Upper lobe of left lung (tissue), 4 donors: ENCODE data around the gene ADAMTS17.

Source experiments
- POLR2A ChIP-seq, 4 donors: fragments of 450-650 bp; IDR thresholded peaks; one replicate each; pipeline ENCODE4 v1.5.1; 2016 to 2017; ENCODE audit warnings: antibody characterized with exemption in 4 of 4, mild to moderate bottlenecking in 2 of 4
- TF ChIP-seq, protein P1 (sequence below), 6 experiments: fragments of 450-650 bp in 4 of 6; fragments of 200-600 bp in 2 of 6; sonication (generic) in 2 of 6; IDR thresholded peaks; one replicate each; pipeline ENCODE4 v1.5.1; 2016 to 2019; ENCODE audit warnings: antibody characterized with exemption in 6 of 6

DNA sequence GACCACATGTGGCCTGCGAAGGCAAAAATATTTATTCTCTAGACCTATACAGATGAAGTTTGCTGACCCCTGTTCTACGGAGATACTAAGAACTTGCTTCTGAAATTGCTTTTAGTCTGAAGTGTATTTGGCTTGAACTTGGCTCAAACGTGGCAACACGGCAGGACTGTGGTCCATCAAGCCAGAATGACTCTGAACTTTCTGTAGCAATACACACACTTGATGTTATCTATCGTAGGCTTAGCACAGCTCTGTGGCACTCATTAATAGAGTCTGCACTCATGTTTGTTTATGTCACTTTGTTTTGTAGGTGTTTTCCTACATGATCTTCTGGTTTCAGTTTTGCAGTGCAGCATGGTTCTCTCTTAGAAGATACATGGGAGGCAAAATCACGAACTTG, 298.1 kb downstream of the ADAMTS17 start:
- no peak for TF ChIP-seq POLR2A (IDR thresholded peaks at IDR 0.05)
- TF ChIP-seq, protein P1, sequence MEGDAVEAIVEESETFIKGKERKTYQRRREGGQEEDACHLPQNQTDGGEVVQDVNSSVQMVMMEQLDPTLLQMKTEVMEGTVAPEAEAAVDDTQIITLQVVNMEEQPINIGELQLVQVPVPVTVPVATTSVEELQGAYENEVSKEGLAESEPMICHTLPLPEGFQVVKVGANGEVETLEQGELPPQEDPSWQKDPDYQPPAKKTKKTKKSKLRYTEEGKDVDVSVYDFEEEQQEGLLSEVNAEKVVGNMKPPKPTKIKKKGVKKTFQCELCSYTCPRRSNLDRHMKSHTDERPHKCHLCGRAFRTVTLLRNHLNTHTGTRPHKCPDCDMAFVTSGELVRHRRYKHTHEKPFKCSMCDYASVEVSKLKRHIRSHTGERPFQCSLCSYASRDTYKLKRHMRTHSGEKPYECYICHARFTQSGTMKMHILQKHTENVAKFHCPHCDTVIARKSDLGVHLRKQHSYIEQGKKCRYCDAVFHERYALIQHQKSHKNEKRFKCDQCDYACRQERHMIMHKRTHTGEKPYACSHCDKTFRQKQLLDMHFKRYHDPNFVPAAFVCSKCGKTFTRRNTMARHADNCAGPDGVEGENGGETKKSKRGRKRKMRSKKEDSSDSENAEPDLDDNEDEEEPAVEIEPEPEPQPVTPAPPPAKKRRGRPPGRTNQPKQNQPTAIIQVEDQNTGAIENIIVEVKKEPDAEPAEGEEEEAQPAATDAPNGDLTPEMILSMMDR (IDR thresholded peaks at IDR 0.05): no peak
